Stimulated activated CD4-positive, alpha-beta T cell treated with anti-CD3 and anti-CD28 coated beads, Interleukin-1b, Interleukin-23, amount 100 ng/mL, for 48 hours (primary cell): ENCODE data around the gene TMEM43.

Experiments
- DNase-seq: peaks from one replicate; pipeline ENCODE4 v3.0.0-alpha.2; 2020

The TMEM43 gene

GRCh38 chr3:14123308-14124222 is 1.3 kb upstream of the TMEM43 start:
- no peak for DNase-seq

GRCh38 chr3:14124223-14124614 is 633 bp upstream of the TMEM43 start:
- DNase-seq, result peak; percentile 66

GRCh38 chr3:14125193-14126016 is 553 bp downstream of the TMEM43 start:
- peak; percentile 69 for DNase-seq

- DNase-seq, result no peak
Measured at GRCh38 chr3:14126017-14126886, 1.4 kb downstream of the TMEM43 start.

- no peak for DNase-seq
Measured at GRCh38 chr3:14126887-14127505, 2.1 kb downstream of the TMEM43 start.

- no peak for DNase-seq
Measured at GRCh38 chr3:14127516-14128161, 2.8 kb downstream of the TMEM43 start.

GRCh38 chr3:14128724-14129123 is 3.9 kb downstream of the TMEM43 start:
- DNase-seq, result no peak

- DNase-seq, result no peak
Measured at GRCh38 chr3:14129296-14129695, 4.4 kb downstream of the TMEM43 start.

GRCh38 chr3:14130230-14130629 is 5.4 kb downstream of the TMEM43 start:
- no peak for DNase-seq

- DNase-seq, result no peak
Measured at GRCh38 chr3:14130707-14131106, 5.9 kb downstream of the TMEM43 start.

GRCh38 chr3:14131134-14131533 is 6.3 kb downstream of the TMEM43 start:
- no peak for DNase-seq

- DNase-seq, result no peak
Measured at GRCh38 chr3:14132120-14132519, 7.3 kb downstream of the TMEM43 start.

- no peak for DNase-seq
Measured at GRCh38 chr3:14132689-14133088, 7.8 kb downstream of the TMEM43 start.

GRCh38 chr3:14133188-14133800 is 8.4 kb downstream of the TMEM43 start:
- DNase-seq, result no peak

- no peak for DNase-seq
Measured at GRCh38 chr3:14133876-14134275, 9.0 kb downstream of the TMEM43 start.

GRCh38 chr3:14134291-14134690 is 9.4 kb downstream of the TMEM43 start:
- no peak for DNase-seq

- no peak for DNase-seq
Measured at GRCh38 chr3:14135581-14135980, 10.7 kb downstream of the TMEM43 start.

- DNase-seq, result no peak
Measured at GRCh38 chr3:14137004-14137403, 12.2 kb downstream of the TMEM43 start.

- no peak for DNase-seq
Measured at GRCh38 chr3:14137445-14137844, 12.6 kb downstream of the TMEM43 start.

- no peak for DNase-seq
Measured at GRCh38 chr3:14138109-14138877, 13.4 kb downstream of the TMEM43 start.
